Fibroblast of lung (primary cell): ENCODE measurements around the gene C1QTNF5.

Experiments
- EZH2 ChIP-seq: IDR thresholded peaks from 2 replicates; pipeline ENCODE4 v1.5.1; 2012; ENCODE audit warnings: low read length, control low read depth, mild to moderate bottlenecking; ENCODE audit errors: missing control alignments
- TF ChIP-seq, protein P1 (sequence below), 2 donors: IDR thresholded peaks in 1 of 2; conservative IDR thresholded peaks in 1 of 2; 1 replicate in 1 of 2; 2 replicates in 1 of 2; pipeline ENCODE4 v1.5.1; 2011 to 2012; ENCODE audit warnings: low read length in 2 of 2, control low read depth in 1 of 2, inconsistent platforms in 1 of 2, low read depth in 1 of 2, mild to moderate bottlenecking in 1 of 2

DNA sequence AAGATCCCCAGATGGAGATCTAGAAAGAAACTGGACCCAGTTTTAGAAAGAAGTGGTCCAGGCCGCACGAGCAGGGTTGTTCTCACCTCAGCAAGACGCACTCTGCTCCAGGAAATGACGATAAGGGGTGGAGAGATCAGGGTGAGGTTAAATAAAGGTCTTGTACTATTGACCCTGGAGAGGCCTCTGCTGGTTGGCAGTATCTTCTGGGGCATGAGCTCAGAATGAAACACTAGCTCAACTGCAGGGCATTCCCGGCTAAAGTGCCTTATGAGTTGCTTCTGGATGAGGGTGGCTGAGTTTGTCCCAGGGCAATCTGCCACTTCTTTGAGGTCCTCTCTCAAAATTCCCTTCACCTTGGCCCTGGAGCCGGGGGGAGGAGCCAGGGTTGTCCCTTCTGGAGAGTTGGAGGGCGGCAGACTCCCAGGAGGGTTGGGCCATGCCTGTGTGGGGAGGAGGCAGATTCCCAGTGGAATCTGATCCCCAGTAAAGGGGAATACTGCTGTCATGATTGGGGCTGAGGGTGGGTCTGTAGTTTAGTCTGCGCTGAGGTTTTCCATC, 29.9 kb upstream of the C1QTNF5 start:
- TF ChIP-seq, protein P1, sequence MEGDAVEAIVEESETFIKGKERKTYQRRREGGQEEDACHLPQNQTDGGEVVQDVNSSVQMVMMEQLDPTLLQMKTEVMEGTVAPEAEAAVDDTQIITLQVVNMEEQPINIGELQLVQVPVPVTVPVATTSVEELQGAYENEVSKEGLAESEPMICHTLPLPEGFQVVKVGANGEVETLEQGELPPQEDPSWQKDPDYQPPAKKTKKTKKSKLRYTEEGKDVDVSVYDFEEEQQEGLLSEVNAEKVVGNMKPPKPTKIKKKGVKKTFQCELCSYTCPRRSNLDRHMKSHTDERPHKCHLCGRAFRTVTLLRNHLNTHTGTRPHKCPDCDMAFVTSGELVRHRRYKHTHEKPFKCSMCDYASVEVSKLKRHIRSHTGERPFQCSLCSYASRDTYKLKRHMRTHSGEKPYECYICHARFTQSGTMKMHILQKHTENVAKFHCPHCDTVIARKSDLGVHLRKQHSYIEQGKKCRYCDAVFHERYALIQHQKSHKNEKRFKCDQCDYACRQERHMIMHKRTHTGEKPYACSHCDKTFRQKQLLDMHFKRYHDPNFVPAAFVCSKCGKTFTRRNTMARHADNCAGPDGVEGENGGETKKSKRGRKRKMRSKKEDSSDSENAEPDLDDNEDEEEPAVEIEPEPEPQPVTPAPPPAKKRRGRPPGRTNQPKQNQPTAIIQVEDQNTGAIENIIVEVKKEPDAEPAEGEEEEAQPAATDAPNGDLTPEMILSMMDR (conservative IDR thresholded peaks at IDR 0.05 in 1 of 2, IDR thresholded peaks at IDR 0.05 in 1 of 2; ENCODE audit: low read depth in 1 of 2, low read length in 2 of 2): no peak
- TF ChIP-seq EZH2: no peak
